ENCODE data around the gene CCDC78. TPM values are rescaled to one million over a fixed set of nuclear protein-coding genes. Genes with fewer than 3 reads are reported as not detected.

The CCDC78 gene
- total RNA-seq, 6 experiments from 2014 or later, result 2.2 to 4.1 (median 3.4) TPM

DNA sequence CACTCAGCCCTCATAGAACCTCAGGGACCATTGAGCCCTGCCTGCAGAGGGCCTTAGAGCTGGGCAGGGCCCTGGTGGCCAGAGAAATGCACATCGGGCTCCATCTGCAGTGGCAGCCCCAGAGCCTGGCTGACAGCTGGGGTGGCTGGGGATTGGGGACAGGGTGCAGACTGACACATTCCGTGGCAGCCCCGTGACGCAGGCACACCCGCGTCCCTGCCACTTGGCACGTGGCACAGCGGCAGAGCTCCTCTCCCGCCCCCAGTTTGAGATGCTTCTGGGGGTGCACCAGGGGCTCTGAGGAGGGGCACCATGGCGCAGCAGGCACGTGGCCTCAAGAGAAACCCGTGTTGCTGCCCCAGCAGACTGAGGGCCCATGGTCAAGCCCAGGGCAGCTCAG is 22.8 kb downstream of the CCDC78 start:
- Mint-ChIP-seq H3K9me3 (no peaks in the 10 kb centered on the region), H3K27ac (no peak overlapping the region), H3K27me3 (ENCODE audit: insufficient read depth) (peaks cover 37% of the 10 kb centered on the region), H3K36me3 (ENCODE audit: low read depth) (no peaks in the 10 kb centered on the region), H3K4me3 (no peak overlapping the region), H3K4me1 (ENCODE audit: low read depth) (no peaks in the 10 kb centered on the region)
- TF ChIP-seq, protein P1, sequence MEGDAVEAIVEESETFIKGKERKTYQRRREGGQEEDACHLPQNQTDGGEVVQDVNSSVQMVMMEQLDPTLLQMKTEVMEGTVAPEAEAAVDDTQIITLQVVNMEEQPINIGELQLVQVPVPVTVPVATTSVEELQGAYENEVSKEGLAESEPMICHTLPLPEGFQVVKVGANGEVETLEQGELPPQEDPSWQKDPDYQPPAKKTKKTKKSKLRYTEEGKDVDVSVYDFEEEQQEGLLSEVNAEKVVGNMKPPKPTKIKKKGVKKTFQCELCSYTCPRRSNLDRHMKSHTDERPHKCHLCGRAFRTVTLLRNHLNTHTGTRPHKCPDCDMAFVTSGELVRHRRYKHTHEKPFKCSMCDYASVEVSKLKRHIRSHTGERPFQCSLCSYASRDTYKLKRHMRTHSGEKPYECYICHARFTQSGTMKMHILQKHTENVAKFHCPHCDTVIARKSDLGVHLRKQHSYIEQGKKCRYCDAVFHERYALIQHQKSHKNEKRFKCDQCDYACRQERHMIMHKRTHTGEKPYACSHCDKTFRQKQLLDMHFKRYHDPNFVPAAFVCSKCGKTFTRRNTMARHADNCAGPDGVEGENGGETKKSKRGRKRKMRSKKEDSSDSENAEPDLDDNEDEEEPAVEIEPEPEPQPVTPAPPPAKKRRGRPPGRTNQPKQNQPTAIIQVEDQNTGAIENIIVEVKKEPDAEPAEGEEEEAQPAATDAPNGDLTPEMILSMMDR (IDR thresholded peaks at IDR 0.05), result no peak
- no peak for DNase-seq

- Mint-ChIP-seq H3K36me3 (ENCODE audit: low read depth) (no peaks in the 10 kb centered on the region), H3K9me3 (no peaks in the 10 kb centered on the region), H3K27ac (no peak overlapping the region), H3K4me3 (no peak overlapping the region), H3K4me1 (ENCODE audit: low read depth) (no peaks in the 10 kb centered on the region), H3K27me3 (ENCODE audit: insufficient read depth) (peaks cover 32% of the 10 kb centered on the region)
- TF ChIP-seq, protein P1 (IDR thresholded peaks at IDR 0.05), result no peak
- no peak for DNase-seq
Observed at GRCh38 chr16:702341-702740, 23.9 kb downstream of the CCDC78 start.

- H3K27me3 Mint-ChIP-seq (ENCODE audit: insufficient read depth), result peaks cover 26% of the 10 kb centered on the region
- H3K36me3 Mint-ChIP-seq (ENCODE audit: low read depth), result no peaks in the 10 kb centered on the region
Observed at GRCh38 chr16:700684-701584, 25.3 kb downstream of the CCDC78 start.

GRCh38 chr16:698911-699671 is 27.2 kb downstream of the CCDC78 start:
- H3K36me3 Mint-ChIP-seq (ENCODE audit: low read depth), result no peaks in the 10 kb centered on the region
- no peak overlapping the region for H3K4me3 Mint-ChIP-seq

More at GRCh38 chr16:700684-701584, 25.3 kb downstream of the CCDC78 start:
- no peak overlapping the region for H3K27ac Mint-ChIP-seq
- TF ChIP-seq, protein P1 (IDR thresholded peaks at IDR 0.05), result no peak
- H3K4me3 Mint-ChIP-seq, result no peak overlapping the region
- no peaks in the 10 kb centered on the region for H3K9me3 Mint-ChIP-seq
- no peak for DNase-seq
- no peaks in the 10 kb centered on the region for H3K4me1 Mint-ChIP-seq (ENCODE audit: low read depth)

GRCh38 chr16:695355-696089 is 30.7 kb downstream of the CCDC78 start:
- Mint-ChIP-seq H3K36me3 (ENCODE audit: low read depth) (no peaks in the 10 kb centered on the region), H3K4me1 (ENCODE audit: low read depth) (0 out of 2 replicates have a peak, but pooled peaks cover 6% of the 10 kb centered on the region), H3K27me3 (ENCODE audit: insufficient read depth) (peaks cover 27% of the 10 kb centered on the region), H3K4me3 (no peak overlapping the region), H3K9me3 (no peaks in the 10 kb centered on the region), H3K27ac (no peak overlapping the region)
- TF ChIP-seq, protein P1 (IDR thresholded peaks at IDR 0.05), result no peak
- no peak for DNase-seq

More at GRCh38 chr16:698911-699671, 27.2 kb downstream of the CCDC78 start:
- DNase-seq, result no peak
- Mint-ChIP-seq H3K27ac (no peak overlapping the region), H3K4me1 (ENCODE audit: low read depth) (no peaks in the 10 kb centered on the region), H3K27me3 (ENCODE audit: insufficient read depth) (peaks cover 35% of the 10 kb centered on the region), H3K9me3 (no peaks in the 10 kb centered on the region)
- TF ChIP-seq, protein P1 (IDR thresholded peaks at IDR 0.05), result no peak

Data from HFFc6 (cell line).